ENCODE measurements around the gene TOE1.

DNA sequence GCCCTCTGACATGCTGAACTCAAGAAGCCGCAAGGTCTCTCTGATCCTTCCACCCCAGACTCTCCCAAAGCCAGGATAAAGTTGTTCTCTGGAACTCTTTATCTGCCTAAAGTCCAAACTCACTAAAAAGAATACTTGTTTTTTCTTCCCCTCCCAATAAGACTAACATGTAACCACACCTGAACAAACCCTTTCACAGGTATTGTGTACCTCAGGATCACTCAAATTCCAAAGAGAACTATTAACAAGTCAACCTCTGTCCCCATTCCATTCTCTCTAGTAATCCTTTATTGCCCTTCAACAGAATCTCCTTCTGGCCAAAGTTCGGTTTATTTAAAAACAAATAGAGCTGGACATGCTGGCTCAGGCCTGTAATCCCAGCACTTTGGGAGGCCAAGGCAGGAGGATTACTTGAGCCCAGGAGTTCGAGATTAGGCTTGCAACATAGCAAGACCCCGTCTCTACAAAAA is 4.1 kb upstream of the TOE1 start:
- TF ChIP-seq, protein P1, sequence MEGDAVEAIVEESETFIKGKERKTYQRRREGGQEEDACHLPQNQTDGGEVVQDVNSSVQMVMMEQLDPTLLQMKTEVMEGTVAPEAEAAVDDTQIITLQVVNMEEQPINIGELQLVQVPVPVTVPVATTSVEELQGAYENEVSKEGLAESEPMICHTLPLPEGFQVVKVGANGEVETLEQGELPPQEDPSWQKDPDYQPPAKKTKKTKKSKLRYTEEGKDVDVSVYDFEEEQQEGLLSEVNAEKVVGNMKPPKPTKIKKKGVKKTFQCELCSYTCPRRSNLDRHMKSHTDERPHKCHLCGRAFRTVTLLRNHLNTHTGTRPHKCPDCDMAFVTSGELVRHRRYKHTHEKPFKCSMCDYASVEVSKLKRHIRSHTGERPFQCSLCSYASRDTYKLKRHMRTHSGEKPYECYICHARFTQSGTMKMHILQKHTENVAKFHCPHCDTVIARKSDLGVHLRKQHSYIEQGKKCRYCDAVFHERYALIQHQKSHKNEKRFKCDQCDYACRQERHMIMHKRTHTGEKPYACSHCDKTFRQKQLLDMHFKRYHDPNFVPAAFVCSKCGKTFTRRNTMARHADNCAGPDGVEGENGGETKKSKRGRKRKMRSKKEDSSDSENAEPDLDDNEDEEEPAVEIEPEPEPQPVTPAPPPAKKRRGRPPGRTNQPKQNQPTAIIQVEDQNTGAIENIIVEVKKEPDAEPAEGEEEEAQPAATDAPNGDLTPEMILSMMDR (IDR thresholded peaks at IDR 0.05): no peak
- TF ChIP-seq POLR2A (IDR thresholded peaks at IDR 0.05) (no peak), POLR2AphosphoS5 (IDR thresholded peaks at IDR 0.05; ENCODE audit: insufficient read depth in 1 of 2, low read depth in 1 of 2) (no peak)

All from vagina (tissue), 2 donors.